Measurements from ENCODE around the gene TMEM126B.

DNA sequence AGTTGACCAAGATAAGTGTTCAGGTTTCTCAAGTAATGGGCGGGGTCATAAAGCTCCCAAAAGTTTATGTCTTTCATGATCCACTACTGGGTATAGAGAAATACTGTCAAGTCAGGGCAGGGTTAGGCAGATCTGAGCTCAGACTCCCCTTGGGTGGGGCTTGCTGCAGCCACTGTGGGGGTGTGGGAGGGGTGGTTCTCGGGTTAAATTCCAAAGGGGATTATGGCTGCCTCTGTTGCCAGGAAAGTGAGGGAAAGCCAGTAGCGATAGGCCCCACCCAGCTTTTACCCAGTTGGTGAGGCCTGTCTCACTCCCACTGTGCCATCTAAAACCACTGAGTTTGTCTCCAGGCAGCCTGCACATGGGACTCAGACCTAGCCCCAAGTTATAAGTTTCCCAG lies 39.0 kb upstream of the TMEM126B start:
- TF ChIP-seq, protein P1, sequence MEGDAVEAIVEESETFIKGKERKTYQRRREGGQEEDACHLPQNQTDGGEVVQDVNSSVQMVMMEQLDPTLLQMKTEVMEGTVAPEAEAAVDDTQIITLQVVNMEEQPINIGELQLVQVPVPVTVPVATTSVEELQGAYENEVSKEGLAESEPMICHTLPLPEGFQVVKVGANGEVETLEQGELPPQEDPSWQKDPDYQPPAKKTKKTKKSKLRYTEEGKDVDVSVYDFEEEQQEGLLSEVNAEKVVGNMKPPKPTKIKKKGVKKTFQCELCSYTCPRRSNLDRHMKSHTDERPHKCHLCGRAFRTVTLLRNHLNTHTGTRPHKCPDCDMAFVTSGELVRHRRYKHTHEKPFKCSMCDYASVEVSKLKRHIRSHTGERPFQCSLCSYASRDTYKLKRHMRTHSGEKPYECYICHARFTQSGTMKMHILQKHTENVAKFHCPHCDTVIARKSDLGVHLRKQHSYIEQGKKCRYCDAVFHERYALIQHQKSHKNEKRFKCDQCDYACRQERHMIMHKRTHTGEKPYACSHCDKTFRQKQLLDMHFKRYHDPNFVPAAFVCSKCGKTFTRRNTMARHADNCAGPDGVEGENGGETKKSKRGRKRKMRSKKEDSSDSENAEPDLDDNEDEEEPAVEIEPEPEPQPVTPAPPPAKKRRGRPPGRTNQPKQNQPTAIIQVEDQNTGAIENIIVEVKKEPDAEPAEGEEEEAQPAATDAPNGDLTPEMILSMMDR (IDR thresholded peaks at IDR 0.05): no peak
- TF ChIP-seq EZH2 (IDR thresholded peaks at IDR 0.05; ENCODE audit: borderline replicate concordance, insufficient read depth, low read depth, low read length, poor library complexity, severe bottlenecking): no peak

All from B cell (primary cell).